ENCODE results near the gene PAOX. TPM values are rescaled to one million over a fixed set of nuclear protein-coding genes. Genes with fewer than 3 reads are reported as not detected.
A peak's percentile ranks its signal among the peaks of the same experiment; 100 is the strongest.

The PAOX gene
- total and polyA plus RNA-seq, 2 of the 13 experiments (the other 11 are each of a cell fraction or from before 2014, with no cell fraction given) = 0.49 to 0.77 TPM

DNA sequence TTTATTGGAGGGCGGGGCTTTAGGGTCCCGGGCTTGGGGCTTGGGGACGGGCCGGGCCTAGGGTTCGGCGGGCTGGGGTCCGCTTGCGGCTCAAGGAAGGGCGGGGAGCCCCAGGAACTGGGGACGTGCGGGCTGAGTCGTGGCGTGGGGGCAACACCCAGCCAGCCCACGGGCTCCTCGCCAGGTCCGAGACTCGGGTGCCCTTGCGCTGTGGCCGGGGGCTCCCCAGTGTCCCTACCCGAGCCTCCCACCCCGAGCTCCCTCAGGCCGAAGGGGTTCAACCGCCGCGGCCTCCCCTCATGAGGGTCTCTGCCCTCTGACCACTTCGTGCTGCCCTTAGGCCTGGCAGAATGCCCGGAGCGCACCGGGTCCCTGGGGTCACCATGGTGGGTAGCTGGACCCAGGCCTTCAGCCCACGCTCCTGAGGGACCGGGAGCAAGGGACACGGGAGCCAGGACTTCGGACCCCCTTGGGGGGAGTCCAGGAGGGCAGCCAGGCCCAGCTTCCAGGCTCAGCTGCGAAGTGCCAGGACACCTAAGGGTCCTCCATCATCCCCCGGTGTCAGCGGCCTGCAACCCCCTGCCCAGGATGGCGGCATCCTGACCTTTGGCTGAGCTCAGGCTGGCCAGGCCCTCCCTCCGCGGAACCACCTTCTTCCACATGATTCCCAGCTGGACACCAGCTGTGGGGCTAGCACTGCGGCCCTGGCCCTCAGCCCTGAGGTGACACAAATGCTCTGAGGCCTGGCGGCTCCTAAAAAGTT, 20.7 kb upstream of the PAOX start:
- H3K4me2 ChIP-seq (ENCODE audit: low read depth, low read length) = peak overlapping the region; percentile 95
- peak overlapping the region; percentile 53 to 81 (median 73) for H3K4me3 ChIP-seq (replicated peaks in 1 of 3; ENCODE audit: insufficient read depth in 1 of 3, low read depth in 2 of 3, low read length in 3 of 3)
- FAIRE-seq = no peak
- BruUV-seq (replicated peaks) = TSS peak; percentile 54
- H4K20me1 ChIP-seq (ENCODE audit: insufficient read depth, low read length) = peaks cover 9% of the 10 kb centered on the region; the same call in 1 of the 2 replicates
- intact Hi-C loops (cut with micrococcal nuclease; ENCODE audit: unreplicated experiment) = loop anchor here (2.0 kb wide), 1 partner anchor 14 kb away; the partner anchor contains the start of gene ECHS1
- CTCF ChIA-PET (ENCODE audit: low intra/inter-chr PET ratio, low total read pairs) = no interaction called here
- no peak overlapping the region for H2AFZ ChIP-seq (ENCODE audit: low read length)
- WGBS (ENCODE audit: low lambda C conversion rate) = 1% methylated on average over 13 of the region's 41 CpGs
- H3K36me3 ChIP-seq (replicated peaks in 1 of 2; ENCODE audit: control insufficient read depth in 1 of 2, insufficient read depth in 2 of 2, low read length in 2 of 2) = peaks cover 8 to 30% of the 10 kb centered on the region in 2 experiments; a peak in 4 of 5 replicates
- no peaks in the 10 kb centered on the region for H3K9me3 ChIP-seq (ENCODE audit: low read length)
- H3K4me1 ChIP-seq (ENCODE audit: insufficient read depth, low read length) = peaks cover 38% of the 10 kb centered on the region
- POLR2A ChIA-PET = interaction anchor here (0.6 to 5.8 kb wide), 12 partner anchors 10 to 198 kb away, joined by 3 to 124 read pairs (median 12); partner anchors contain the start of genes ECHS1, MTG1, PAOX and PRAP1
- no peak for DNase-seq (ENCODE audit: low spot score)
- in situ Hi-C loops (cut with HindIII; ENCODE audit: extremely low pct_ligation_motif_present, low pct_unique_long_range_greater_than_20kb) = no loop called here
- peak; percentile 29 for ATAC-seq
- H3K27ac ChIP-seq (ENCODE audit: extremely low read length, insufficient read depth, low read length) = peak overlapping the region; percentile 86
- H3K79me2 ChIP-seq (ENCODE audit: insufficient read depth, low read length) = peaks cover 12% of the 10 kb centered on the region
- peak overlapping the region; percentile 74 for H3K9ac ChIP-seq (ENCODE audit: insufficient read depth, low read depth, low read length)
- H3K27me3 ChIP-seq (ENCODE audit: control insufficient read depth in 1 of 2, insufficient read depth in 2 of 2, low read length in 2 of 2) = no peaks in the 10 kb centered on the region
- no peak for TF ChIP-seq SUZ12 (IDR thresholded peaks at IDR 0.05; ENCODE audit: low read depth, low read length)
- no peak for TF ChIP-seq ZZZ3 (CRISPR knock-in tag; IDR thresholded peaks at IDR 0.05; ENCODE audit: borderline replicate concordance)
- 0 out of 2 replicates have a peak, but pooled peaks have one; percentile 49 for TF ChIP-seq ATF7-NPFF (CRISPR knock-in tag; IDR thresholded peaks at IDR 0.05; ENCODE audit: low read depth)
- no peak for TF ChIP-seq ZNF460 (CRISPR knock-in tag; IDR thresholded peaks at IDR 0.05; ENCODE audit: borderline replicate concordance)
- TF ChIP-seq, protein P1, sequence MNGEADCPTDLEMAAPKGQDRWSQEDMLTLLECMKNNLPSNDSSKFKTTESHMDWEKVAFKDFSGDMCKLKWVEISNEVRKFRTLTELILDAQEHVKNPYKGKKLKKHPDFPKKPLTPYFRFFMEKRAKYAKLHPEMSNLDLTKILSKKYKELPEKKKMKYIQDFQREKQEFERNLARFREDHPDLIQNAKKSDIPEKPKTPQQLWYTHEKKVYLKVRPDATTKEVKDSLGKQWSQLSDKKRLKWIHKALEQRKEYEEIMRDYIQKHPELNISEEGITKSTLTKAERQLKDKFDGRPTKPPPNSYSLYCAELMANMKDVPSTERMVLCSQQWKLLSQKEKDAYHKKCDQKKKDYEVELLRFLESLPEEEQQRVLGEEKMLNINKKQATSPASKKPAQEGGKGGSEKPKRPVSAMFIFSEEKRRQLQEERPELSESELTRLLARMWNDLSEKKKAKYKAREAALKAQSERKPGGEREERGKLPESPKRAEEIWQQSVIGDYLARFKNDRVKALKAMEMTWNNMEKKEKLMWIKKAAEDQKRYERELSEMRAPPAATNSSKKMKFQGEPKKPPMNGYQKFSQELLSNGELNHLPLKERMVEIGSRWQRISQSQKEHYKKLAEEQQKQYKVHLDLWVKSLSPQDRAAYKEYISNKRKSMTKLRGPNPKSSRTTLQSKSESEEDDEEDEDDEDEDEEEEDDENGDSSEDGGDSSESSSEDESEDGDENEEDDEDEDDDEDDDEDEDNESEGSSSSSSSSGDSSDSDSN (CRISPR knock-in tag; IDR thresholded peaks at IDR 0.05) = peak; percentile 86
- no peak for TF ChIP-seq ZNF512B (CRISPR knock-in tag; IDR thresholded peaks at IDR 0.05; ENCODE audit: borderline replicate concordance)
- no peak for TF ChIP-seq ZNF883 (CRISPR knock-in tag; IDR thresholded peaks at IDR 0.05; ENCODE audit: not compliant biosample characterization)
- TF ChIP-seq ATF5 (CRISPR knock-in tag; IDR thresholded peaks at IDR 0.05; ENCODE audit: low read depth) = 0 out of 2 replicates have a peak, but pooled peaks have one; percentile 5
- TF ChIP-seq ZNF775 (CRISPR knock-in tag; IDR thresholded peaks at IDR 0.05; ENCODE audit: borderline replicate concordance) = no peak
- TF ChIP-seq ZNF556 (CRISPR knock-in tag; IDR thresholded peaks at IDR 0.05; ENCODE audit: borderline replicate concordance) = peak; percentile 59; the same call in 1 of the 2 replicates
- TF ChIP-seq ZMAT3 (CRISPR knock-in tag; conservative IDR thresholded peaks at IDR 0.05) = 0 out of 2 replicates have a peak, but pooled peaks have one; percentile 27
- TF ChIP-seq ZNF713 (CRISPR knock-in tag; IDR thresholded peaks at IDR 0.05) = 0 out of 2 replicates have a peak, but pooled peaks have one; percentile 43
- TF ChIP-seq KLF12 (CRISPR knock-in tag; IDR thresholded peaks at IDR 0.05; ENCODE audit: borderline replicate concordance) = 0 out of 2 replicates have a peak, but pooled peaks have one; percentile 8
- no peak for TF ChIP-seq ZBTB42 (CRISPR knock-in tag; IDR thresholded peaks at IDR 0.05)
- no peak for TF ChIP-seq PHF20 (CRISPR knock-in tag; IDR thresholded peaks at IDR 0.05)
- no peak for TF ChIP-seq REL (CRISPR knock-in tag; conservative IDR thresholded peaks at IDR 0.05)
- no peak for TF ChIP-seq RBM22 (optimal IDR thresholded peaks at IDR 0.05; ENCODE audit: low read length)

All from HepG2 (cell line).